Activated T-helper 9 cell treated with anti-CD3 and anti-CD28 coated beads, Interleukin-2, amount 50 U/mL, for 16 hours (primary cell): Measurements from ENCODE around the gene DGKQ.
A peak's percentile ranks its signal among the peaks of the same experiment; 100 is the strongest.

Experiments used
- DNase-seq: peaks from one replicate; pipeline ENCODE4 v3.0.0-alpha.2; 2020; ENCODE audit warnings: low read depth

DGKQ gene

GRCh38 chr4:972651-973424 is 531 bp downstream of the DGKQ start:
- DNase-seq = peak; percentile 47

DNA sequence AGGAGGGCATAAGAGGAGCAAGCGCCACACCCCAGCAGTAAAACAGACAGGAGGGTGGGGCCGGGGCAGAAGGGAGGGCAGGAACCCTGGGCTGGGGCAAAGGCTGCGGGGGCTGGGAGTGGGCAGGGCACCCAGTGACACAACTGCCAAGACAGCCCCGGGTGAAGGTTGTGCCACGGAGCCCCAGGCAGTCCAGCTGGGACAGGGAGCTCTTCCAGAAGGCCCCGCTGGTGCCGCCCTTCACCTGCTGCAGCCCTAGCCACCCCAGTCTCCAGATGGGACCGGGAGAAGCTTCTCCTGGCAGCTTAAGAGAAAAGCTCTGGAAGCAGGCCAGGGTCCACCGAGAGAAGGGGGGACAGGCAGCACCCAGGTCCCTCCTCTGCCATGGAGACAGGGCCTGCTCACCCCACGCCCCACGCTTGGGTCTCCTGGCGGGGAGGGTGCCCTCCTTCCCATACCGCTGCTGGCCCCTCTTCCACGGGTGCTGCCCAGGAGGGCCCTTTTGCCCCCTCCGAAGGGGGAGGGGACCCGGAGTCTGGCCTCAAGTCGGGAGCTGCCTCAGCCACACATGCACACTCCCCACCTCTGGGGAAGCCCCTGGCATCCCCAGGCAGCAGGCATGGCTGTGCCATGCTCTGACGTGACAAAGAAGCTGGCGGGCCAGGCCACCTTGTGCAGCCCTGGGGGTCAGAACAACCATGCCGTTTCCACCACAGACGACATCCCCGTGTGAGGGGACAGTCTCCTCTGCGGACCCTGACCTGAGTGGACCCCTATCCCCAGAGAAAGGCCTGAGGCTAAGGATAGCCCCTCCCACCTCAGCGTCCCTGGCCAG is 1.5 kb downstream of the DGKQ start:
- DNase-seq = no peak

DNA sequence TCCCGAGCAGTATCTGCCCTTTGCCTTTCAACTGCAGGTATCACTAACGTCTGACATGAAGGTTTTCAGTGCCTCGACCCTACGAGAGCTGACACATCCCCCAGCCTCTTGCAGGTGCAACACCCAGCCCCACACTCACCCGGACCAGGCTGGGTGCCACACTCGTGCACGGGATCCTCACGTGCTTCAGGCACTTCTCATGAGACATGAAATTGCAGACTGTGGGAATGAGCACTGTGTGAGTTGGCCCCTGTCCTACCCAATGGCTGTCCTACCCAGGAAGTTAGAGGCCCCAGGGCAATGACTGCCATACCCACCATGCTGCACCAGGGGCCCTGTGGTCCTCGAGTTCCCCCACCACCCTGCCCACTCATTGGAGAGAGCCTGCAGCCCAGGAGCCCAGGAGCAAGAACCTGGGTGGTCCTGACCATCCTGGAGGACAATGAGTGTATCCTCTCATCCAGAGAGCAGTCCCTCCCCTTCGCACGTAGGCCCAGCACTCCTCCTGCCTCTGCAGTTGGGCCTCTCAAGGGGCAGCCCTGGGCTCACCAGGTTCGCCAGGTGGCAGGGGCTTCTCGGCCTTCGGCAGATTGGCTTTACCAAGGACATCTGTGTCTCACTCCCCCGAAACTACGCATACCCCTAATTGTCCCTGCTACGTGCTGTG is 2.4 kb downstream of the DGKQ start:
- no peak for DNase-seq

DNA sequence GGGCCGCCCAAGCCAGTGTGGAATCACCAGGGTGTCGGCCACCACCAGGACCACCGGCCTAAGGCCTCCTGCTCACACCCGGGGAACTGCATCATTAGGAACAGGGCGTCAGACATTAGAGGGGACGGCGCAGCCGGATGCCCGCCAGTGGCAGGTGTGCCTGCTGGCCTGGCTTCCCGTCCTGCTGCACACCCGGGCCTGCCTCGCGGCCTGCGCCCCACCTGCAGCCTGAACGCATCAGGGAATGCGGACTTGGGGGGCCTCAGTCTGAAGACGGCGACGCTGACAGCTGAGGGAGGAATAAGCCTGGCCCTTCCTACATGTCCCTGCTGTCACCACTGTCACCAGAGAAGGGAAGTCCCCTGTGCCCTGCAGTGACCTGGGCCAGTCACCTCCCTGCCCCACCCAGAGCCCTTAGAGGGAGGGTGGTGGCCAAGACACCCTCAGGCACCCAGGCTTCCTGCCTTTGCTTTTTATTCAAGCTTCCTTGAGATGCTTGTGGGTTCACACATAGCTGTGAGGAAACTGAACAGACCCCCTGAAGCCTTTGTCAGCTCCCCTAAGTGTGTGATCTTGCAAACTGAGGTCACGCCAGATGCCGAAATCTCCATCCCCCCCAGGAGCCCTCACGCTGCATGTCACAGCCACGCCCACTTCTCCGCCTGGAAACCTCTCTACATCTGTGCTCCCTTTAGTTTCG is 3.2 kb downstream of the DGKQ start:
- no peak for DNase-seq

- no peak for DNase-seq
Observed at GRCh38 chr4:968621-969394, 4.6 kb downstream of the DGKQ start.

GRCh38 chr4:968221-968620 is 5.1 kb downstream of the DGKQ start:
- no peak for DNase-seq

- DNase-seq = no peak
Observed at GRCh38 chr4:967113-968104, 6.0 kb downstream of the DGKQ start.

DNA sequence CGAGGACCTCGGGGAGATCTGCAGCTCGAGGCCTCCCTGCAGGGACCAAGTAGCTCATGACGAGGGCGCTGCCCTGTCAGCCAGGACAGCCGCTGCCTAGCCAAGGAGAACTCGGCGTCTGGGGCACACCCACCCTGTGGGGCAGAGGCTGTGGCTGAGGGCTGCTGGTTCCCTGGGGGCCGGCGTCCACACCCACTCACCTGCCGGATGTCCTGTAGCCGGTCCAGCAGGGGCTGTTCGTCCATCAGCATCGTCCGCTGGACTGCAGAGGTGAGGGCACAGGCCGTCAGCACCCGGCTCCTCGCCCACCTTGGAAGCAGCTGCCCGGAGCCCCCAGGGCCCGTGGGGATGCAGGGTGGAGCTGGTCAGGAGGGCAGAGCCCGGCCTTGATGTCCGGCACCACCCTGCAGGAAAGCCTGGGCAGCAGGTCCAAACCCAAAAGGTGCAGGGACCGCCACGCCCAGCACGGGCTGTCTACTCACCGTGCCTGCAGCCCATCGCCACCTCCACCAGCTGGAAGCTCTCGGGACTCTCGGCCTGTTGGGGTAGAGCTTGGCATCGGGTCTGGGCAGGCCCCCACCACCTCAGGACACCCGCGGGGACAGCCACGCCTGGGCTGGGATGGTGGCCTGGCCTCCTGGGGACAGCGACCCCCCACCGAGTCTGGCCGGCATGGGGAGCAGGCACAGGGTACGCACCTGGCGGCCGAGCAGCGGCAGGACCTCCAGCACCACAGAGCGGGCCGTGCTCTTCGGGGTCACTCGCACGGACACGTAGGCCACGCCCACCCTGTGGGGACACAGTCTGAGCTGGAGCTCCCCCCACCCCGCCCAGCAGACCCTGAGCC is 6.9 kb downstream of the DGKQ start:
- no peak for DNase-seq

DNA sequence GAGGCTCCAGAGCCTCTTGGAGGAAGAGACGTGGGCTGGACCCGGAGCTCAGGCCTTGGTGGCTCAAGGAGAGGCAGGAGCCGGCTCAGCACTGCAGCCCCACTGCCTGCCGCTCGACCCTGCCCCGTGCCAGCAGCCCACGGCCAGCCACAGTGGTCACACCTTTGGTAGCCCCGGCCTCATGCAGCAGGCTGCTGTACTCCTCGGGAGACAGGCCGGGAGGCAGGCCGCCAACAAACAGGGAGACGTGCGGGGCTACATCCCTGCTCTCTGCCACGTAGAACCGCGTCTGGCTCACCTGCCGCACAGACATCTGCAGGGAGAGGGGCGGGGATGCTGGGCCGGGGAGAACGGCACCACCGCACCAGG is 7.6 kb downstream of the DGKQ start:
- DNase-seq = no peak

DNA sequence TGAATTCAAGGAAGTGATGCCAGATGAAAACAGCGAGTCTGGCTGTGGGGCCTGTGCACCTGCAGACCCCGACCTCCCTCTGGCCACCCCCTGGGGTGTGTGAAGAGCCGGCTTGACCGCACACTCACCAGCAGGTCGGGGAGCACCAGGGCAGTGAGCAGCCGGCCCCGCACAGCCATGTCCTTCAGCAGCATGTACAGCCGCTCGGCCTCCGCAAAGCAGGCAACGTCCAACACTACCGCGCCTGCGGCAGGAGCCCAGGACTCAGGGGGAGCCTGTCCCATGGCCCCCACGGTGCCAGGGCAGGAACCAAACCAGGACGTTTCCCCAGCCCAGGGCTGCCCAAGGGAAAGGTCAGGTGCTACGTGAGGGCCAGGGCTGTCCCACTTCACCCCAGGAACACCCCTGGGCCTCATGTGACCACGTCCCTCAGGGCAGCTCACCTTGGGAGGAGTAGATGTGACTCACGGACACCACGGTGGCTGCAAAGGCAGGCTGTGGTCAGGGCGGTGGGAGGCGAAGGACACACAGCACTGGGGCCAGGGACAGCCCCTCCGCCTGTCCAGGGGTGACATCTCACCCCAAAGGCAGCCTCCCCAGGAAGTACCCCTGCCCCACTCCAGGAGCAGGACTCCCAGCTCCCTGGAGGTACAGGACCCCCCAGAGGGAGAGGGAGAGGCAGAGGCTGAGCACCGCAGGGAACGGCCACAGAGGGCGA is 8.2 kb downstream of the DGKQ start:
- DNase-seq = no peak

- DNase-seq = no peak
Observed at GRCh38 chr4:964346-965025, 8.9 kb downstream of the DGKQ start.

- DNase-seq = no peak
Observed at GRCh38 chr4:963276-964225, 9.8 kb downstream of the DGKQ start.

GRCh38 chr4:962231-963208 is 10.8 kb downstream of the DGKQ start:
- no peak for DNase-seq

DNA sequence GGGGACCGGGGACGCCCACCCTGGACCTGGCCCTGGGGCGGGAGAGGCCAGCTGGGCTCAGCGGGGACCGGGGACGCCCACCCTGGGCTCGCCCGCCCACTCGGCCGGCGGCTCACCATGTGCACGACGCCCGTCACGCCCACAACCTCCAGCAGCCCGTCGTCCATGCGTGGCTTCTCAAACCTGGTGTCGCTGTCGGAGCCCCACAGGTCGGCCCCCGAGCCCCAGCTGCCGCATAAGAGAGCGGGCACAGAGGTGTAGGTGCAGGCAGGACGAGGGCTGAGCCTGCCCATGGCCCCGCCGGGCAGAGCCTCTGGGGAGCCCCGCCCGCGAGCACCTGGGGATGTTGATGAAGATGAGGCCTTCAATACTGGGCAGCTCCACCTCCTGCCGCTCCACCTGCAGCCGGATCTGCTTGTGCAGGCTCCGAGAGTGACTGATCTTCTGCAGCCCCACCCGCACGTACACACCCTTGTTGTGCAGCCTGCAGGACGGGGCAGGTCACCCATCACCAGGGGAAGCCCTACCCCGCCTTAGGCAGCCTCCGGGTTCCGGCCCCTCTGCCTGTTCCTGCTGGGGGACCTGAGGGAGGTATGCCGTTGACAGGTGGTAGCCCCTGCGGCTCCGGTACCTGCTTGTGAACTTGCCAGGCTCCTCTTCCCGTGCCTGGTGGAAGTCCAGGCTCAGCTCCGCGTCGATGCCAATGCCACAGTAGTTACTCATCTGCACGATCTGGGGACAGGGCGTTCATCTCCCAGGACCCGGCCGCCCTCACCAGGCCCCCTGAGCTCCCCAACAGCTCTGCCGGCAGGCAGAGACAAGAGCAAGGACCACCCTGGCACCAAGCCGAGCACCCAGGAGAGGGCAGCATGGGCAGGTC is 11.8 kb downstream of the DGKQ start:
- no peak for DNase-seq
